Breast epithelium (tissue), 4 donors: ENCODE results near the gene ATP6V1G2. TPM values are rescaled to one million over a fixed set of nuclear protein-coding genes. Genes with fewer than 3 reads are reported as not detected.
"Not testable (repeated sequence)": the region's sequence is repeated elsewhere in the genome, so short reads cannot be mapped to it uniquely, and the experiment has no call there.

Experiments used
- DNase-seq, 2 donors: peaks; one replicate each; pipeline ENCODE4 v3.0.0-alpha.2; 2019; ENCODE audit warnings: low spot score in 2 of 2
- H3K27ac ChIP-seq, 2 donors: fragments of 200-600 bp; sonication (generic) in 1 of 2; one replicate each; pipeline ENCODE4 v1.5.1; 2016 to 2019; ENCODE audit warnings: mild to moderate bottlenecking in 1 of 2
- H3K27me3 ChIP-seq, 2 donors: fragments of 200-600 bp; sonication (generic) in 1 of 2; one replicate each; pipeline versions ENCODE4 v1.5.1 to v1.6.0; 2017 to 2019; ENCODE audit warnings: control low read depth in 1 of 2, mild to moderate bottlenecking in 1 of 2
- H3K36me3 ChIP-seq: fragments of 200-600 bp; one replicate; pipeline ENCODE4 v1.5.1; 2019
- H3K4me1 ChIP-seq, 2 donors: fragments of 200-600 bp; sonication (generic); one replicate each; pipeline ENCODE4 v1.5.1; 2016 to 2019; ENCODE audit warnings: control low read depth in 1 of 2
- H3K4me3 ChIP-seq, 3 donors: fragments of 200-600 bp; sonication (generic); 1 replicate in 2 of 3; 2 replicates in 1 of 3; pipeline ENCODE4 v1.5.1; 2016 to 2019; ENCODE audit warnings: mild to moderate bottlenecking in 3 of 3, moderate library complexity in 2 of 3
- H3K9me3 ChIP-seq, 2 donors: fragments of 200-600 bp; sonication (generic) in 1 of 2; one replicate each; pipeline ENCODE4 v1.5.1; 2016 to 2019; ENCODE audit warnings: control low read depth in 1 of 2
- CTCF ChIP-seq, 3 donors: fragments of 450-650 bp; IDR thresholded peaks; one replicate each; pipeline ENCODE4 v1.5.1; 2016 to 2017; ENCODE audit warnings: antibody characterized with exemption in 3 of 3, mild to moderate bottlenecking in 3 of 3, moderate library complexity in 3 of 3
- POLR2A ChIP-seq: fragments of 450-650 bp; IDR thresholded peaks from one replicate; pipeline ENCODE4 v1.6.1; 2016; ENCODE audit warnings: antibody characterized with exemption, mild to moderate bottlenecking, moderate library complexity
- POLR2AphosphoS5 ChIP-seq, 3 donors: sonication (generic); formaldehyde crosslinking; IDR thresholded peaks; one replicate each; pipeline ENCODE4 v1.6.1; 2017; ENCODE audit warnings: antibody characterized with exemption in 3 of 3
- intact Hi-C: fragments of 100-400 bp; cut with DNase I; formaldehyde crosslinking; loops from one replicate; pipeline ENCODE4 v1.15.1; 2023; ENCODE audit warnings: low total_unique reads
- total RNA-seq, 3 donors: library from RNA; depleted of rRNA; stranded (reverse); fragments of >200 nt; gene quantifications; one replicate each; pipeline ENCODE4 v1.1.0, GENCODE V29; 2016

ATP6V1G2 gene
- total RNA-seq, 3 donors from 2014 or later, result 0.44 to 1.8 (median 1.6) TPM

GRCh38 chr6:31556307-31556706 lies 9.9 kb upstream of the ATP6V1G2 start:
- Histone ChIP-seq H3K36me3 (no peaks in the 10 kb centered on the region), H3K4me1 (no peaks in the 10 kb centered on the region), H3K9me3 (no peaks in the 10 kb centered on the region), H3K4me3 (no peak overlapping the region), H3K27me3 (no peaks in the 10 kb centered on the region), H3K27ac (no peak overlapping the region)
- DNase-seq, result no peak
- no peak for TF ChIP-seq CTCF (IDR thresholded peaks at IDR 0.05)
- TF ChIP-seq POLR2AphosphoS5 (IDR thresholded peaks at IDR 0.05), result no peak
- no peak for TF ChIP-seq POLR2A
- intact Hi-C loops, result no loop called here

- H3K9me3 ChIP-seq, H3K27me3 ChIP-seq, intact Hi-C loops, H3K4me1 ChIP-seq, DNase-seq, H3K36me3 ChIP-seq, H3K27ac ChIP-seq, H3K4me3 ChIP-seq: not testable (repeated sequence)
- TF ChIP-seq CTCF (IDR thresholded peaks at IDR 0.05), result peak in 1 of 3 donors; percentile 13
Measured at GRCh38 chr6:31551371-31551770, 5.0 kb upstream of the ATP6V1G2 start.

- no peak for DNase-seq
- H3K27me3 ChIP-seq, result no peaks in the 10 kb centered on the region
- H3K36me3 ChIP-seq, result no peaks in the 10 kb centered on the region
- TF ChIP-seq CTCF (IDR thresholded peaks at IDR 0.05) (no peak), POLR2AphosphoS5 (IDR thresholded peaks at IDR 0.05) (no peak), POLR2A (no peak)
- no peaks in the 10 kb centered on the region for H3K9me3 ChIP-seq
- peak overlapping the region; percentile 69 to 75 for H3K27ac ChIP-seq
- H3K4me3 ChIP-seq, result peak overlapping the region in 2 of 3 donors; percentile 50 to 67
- intact Hi-C loops, result loop anchor here (5.0 kb wide), 1 partner anchor 44 kb away; the partner anchor contains the start of gene NCR3
- peaks cover 0 to 6% of the 10 kb centered on the region in 2 donors for H3K4me1 ChIP-seq
Measured at GRCh38 chr6:31548544-31548873, 2.1 kb upstream of the ATP6V1G2 start.

- Histone ChIP-seq H3K4me3 (peak overlapping the region; percentile 21 to 67 (median 50)), H3K36me3 (no peaks in the 10 kb centered on the region), H3K9me3 (no peaks in the 10 kb centered on the region), H3K4me1 (peaks cover 0 to 7% of the 10 kb centered on the region in 2 donors), H3K27ac (peak overlapping the region; percentile 75 to 84), H3K27me3 (no peaks in the 10 kb centered on the region)
- DNase-seq, result no peak
- TF ChIP-seq POLR2AphosphoS5 (IDR thresholded peaks at IDR 0.05), result no peak
- no peak for TF ChIP-seq POLR2A
- TF ChIP-seq CTCF (IDR thresholded peaks at IDR 0.05), result no peak
- intact Hi-C loops, result loop anchor here (5.0 kb wide), 1 partner anchor 44 kb away; the partner anchor contains the start of gene NCR3
Measured at GRCh38 chr6:31547727-31548543, 1.5 kb upstream of the ATP6V1G2 start.

GRCh38 chr6:31546958-31547726 lies 734 bp upstream of the ATP6V1G2 start, which contains the start of gene NFKBIL1:
NFKBIL1 (plus strand) TSS chr6:31547608; CDS start chr6:31547695, 87 bp downstream.
- Histone ChIP-seq H3K27ac (peak within 1 kb of the TSS; percentile 75 to 84), H3K4me3 (peak within 1 kb of the TSS; percentile 21 to 67 (median 50)), H3K9me3 (no peaks in the 10 kb centered on the region), H3K27me3 (no peaks in the 10 kb centered on the region), H3K36me3 (no peaks in the 10 kb centered on the region), H3K4me1 (peaks cover 0 to 11% of the 10 kb centered on the region in 2 donors)
- TF ChIP-seq POLR2A (peak; percentile 31), POLR2AphosphoS5 (IDR thresholded peaks at IDR 0.05) (peak; percentile 55 to 91 (median 87)), CTCF (IDR thresholded peaks at IDR 0.05) (peak in 1 of 3 donors; percentile 9)
- peak; percentile 95 for DNase-seq
- intact Hi-C loops, result loop anchor here (5.0 kb wide), 1 partner anchor 45 kb away; the partner anchor contains the start of gene NCR3
